ENCODE data around the gene SEMA3C. TPM values are rescaled to one million over a fixed set of nuclear protein-coding genes. Genes with fewer than 3 reads are reported as not detected.

Gene SEMA3C
- total and polyA plus RNA-seq, 7 donors, result 8.4 to 298 (median 213) TPM

- 95% methylated on average over 3 of the region's 3 CpGs for whole genome bisulfite sequencing, 2 donors
- no peak for DNase-seq
- TF ChIP-seq EP300 (IDR thresholded peaks at IDR 0.05), result no peak
- TF ChIP-seq POLR2A (IDR thresholded peaks at IDR 0.05), result no peak
- TF ChIP-seq CTCF (IDR thresholded peaks at IDR 0.05), result no peak
- no peak for TF ChIP-seq POLR2AphosphoS5 (IDR thresholded peaks at IDR 0.05)
- Histone ChIP-seq H3K27ac (peak overlapping the region in 1 of 4 donors; percentile 55), H3K9me3 (no peaks in the 10 kb centered on the region), H3K27me3 (no peaks in the 10 kb centered on the region), H3K4me1 (peaks cover 0 to 55% (median 31%) of the 10 kb centered on the region in 4 donors), H3K4me3 (no peak overlapping the region), H3K36me3 (no peaks in the 10 kb centered on the region)
- intact Hi-C loops (cut with DNase I), result no loop called here
These were observed 81.5 kb downstream of the SEMA3C start for GRCh38 chr7:80837345-80837744.

GRCh38 chr7:80835251-80835650 lies 83.6 kb downstream of the SEMA3C start:
- 66 to 67% methylated on average over 2 of the region's 2 CpGs for WGBS, 2 donors
- Histone ChIP-seq H3K9me3 (no peaks in the 10 kb centered on the region), H3K27ac (peak overlapping the region in 2 of 4 donors; percentile 45 to 74), H3K4me1 (peaks cover 0 to 60% (median 34%) of the 10 kb centered on the region in 4 donors), H3K4me3 (no peak overlapping the region), H3K36me3 (no peaks in the 10 kb centered on the region), H3K27me3 (no peaks in the 10 kb centered on the region)
- no peak for DNase-seq
- intact Hi-C loops (cut with DNase I), result no loop called here
- TF ChIP-seq POLR2A (IDR thresholded peaks at IDR 0.05) (no peak), POLR2AphosphoS5 (IDR thresholded peaks at IDR 0.05) (no peak), EP300 (IDR thresholded peaks at IDR 0.05) (no peak), CTCF (IDR thresholded peaks at IDR 0.05) (no peak)

GRCh38 chr7:80833289-80834268 lies 85.3 kb downstream of the SEMA3C start:
- Histone ChIP-seq H3K27ac (peak overlapping the region in 2 of 4 donors; percentile 19 to 74), H3K27me3 (no peaks in the 10 kb centered on the region), H3K4me3 (no peak overlapping the region), H3K36me3 (no peaks in the 10 kb centered on the region), H3K4me1 (peaks cover 0 to 61% (median 45%) of the 10 kb centered on the region in 4 donors), H3K9me3 (no peaks in the 10 kb centered on the region)
- TF ChIP-seq POLR2A (IDR thresholded peaks at IDR 0.05), result no peak
- no peak for TF ChIP-seq EP300 (IDR thresholded peaks at IDR 0.05)
- TF ChIP-seq CTCF (IDR thresholded peaks at IDR 0.05), result no peak
- TF ChIP-seq POLR2AphosphoS5 (IDR thresholded peaks at IDR 0.05), result no peak
- WGBS, 2 donors, result 71 to 74% methylated on average over 10 of the region's 10 CpGs
- intact Hi-C loops (cut with DNase I), result no loop called here
- no peak for DNase-seq

- no peaks in the 10 kb centered on the region for H3K9me3 ChIP-seq
- peak overlapping the region in 3 of 4 donors; percentile 15 to 74 (median 72) for H3K27ac ChIP-seq
- no peak overlapping the region for H3K4me3 ChIP-seq
- H3K4me1 ChIP-seq, result peaks cover 0 to 71% (median 59%) of the 10 kb centered on the region in 4 donors
- H3K27me3 ChIP-seq, result no peaks in the 10 kb centered on the region
- TF ChIP-seq EP300 (IDR thresholded peaks at IDR 0.05) (no peak), CTCF (IDR thresholded peaks at IDR 0.05) (no peak), POLR2A (IDR thresholded peaks at IDR 0.05) (no peak), POLR2AphosphoS5 (IDR thresholded peaks at IDR 0.05) (no peak)
- DNase-seq, result no peak
- no peaks in the 10 kb centered on the region for H3K36me3 ChIP-seq
- intact Hi-C loops (cut with DNase I), result no loop called here
These were observed 86.8 kb downstream of the SEMA3C start for GRCh38 chr7:80832006-80832405.

Data from sigmoid colon (tissue), 7 donors.